ENCODE data around the gene DYSF.

DYSF gene

DNA sequence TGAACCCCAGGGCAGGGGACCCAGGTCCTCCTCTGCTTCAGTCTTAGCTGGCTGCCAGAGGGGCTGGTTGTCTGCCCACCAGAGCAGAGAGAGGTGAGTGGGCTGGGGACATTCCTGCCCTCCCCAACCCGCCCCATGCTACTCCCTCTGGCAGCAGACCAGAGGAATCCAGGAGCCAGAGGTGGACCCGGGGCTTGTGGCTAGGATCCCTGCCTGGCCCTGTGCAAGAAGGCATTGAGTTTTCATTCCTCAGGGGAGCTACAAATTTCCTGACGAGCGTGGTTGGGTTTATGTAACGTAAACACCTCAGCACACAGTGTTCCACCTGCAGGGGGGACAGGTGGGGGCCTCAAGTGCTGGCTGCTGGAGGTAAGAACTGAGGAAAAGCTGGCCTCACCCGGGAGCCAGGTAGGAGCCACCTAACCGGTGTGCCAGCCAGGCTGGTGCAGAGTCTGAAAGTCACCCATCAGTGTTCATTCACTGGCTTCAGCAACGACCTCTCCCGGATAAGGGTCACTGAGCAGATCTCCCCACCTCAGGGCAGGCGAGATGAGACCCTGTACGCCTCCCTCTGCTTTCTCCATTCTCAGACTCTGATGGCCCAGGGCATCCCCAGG is 246.8 kb downstream of the DYSF start:
- Histone ChIP-seq H3K27me3 (ENCODE audit: low read depth, low read length) (peaks cover 8% of the 10 kb centered on the region; the same call in 1 of the 2 replicates), H3K4me2 (ENCODE audit: low read length) (no peak overlapping the region), H3K9me3 (ENCODE audit: insufficient read depth, low read length) (no peaks in the 10 kb centered on the region), H3K4me3 (ENCODE audit: low read length) (no peak overlapping the region), H4K20me1 (ENCODE audit: insufficient read depth, low read length) (no peaks in the 10 kb centered on the region), H3K9ac (ENCODE audit: low read length) (no peak overlapping the region), H3K27ac (ENCODE audit: low read length) (no peak overlapping the region), H3K79me2 (ENCODE audit: low read length) (no peaks in the 10 kb centered on the region), H3K36me3 (replicated peaks; ENCODE audit: low read depth, low read length) (no peaks in the 10 kb centered on the region), H3K4me1 (ENCODE audit: low read length) (no peaks in the 10 kb centered on the region), H2AFZ (ENCODE audit: low read depth, low read length) (no peak overlapping the region)
- no peak for TF ChIP-seq EZH2phosphoT487 (IDR thresholded peaks at IDR 0.05; ENCODE audit: low read depth)
- TF ChIP-seq, protein P1, sequence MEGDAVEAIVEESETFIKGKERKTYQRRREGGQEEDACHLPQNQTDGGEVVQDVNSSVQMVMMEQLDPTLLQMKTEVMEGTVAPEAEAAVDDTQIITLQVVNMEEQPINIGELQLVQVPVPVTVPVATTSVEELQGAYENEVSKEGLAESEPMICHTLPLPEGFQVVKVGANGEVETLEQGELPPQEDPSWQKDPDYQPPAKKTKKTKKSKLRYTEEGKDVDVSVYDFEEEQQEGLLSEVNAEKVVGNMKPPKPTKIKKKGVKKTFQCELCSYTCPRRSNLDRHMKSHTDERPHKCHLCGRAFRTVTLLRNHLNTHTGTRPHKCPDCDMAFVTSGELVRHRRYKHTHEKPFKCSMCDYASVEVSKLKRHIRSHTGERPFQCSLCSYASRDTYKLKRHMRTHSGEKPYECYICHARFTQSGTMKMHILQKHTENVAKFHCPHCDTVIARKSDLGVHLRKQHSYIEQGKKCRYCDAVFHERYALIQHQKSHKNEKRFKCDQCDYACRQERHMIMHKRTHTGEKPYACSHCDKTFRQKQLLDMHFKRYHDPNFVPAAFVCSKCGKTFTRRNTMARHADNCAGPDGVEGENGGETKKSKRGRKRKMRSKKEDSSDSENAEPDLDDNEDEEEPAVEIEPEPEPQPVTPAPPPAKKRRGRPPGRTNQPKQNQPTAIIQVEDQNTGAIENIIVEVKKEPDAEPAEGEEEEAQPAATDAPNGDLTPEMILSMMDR (IDR thresholded peaks at IDR 0.05; ENCODE audit: low read depth, low read length), result no peak

DNA sequence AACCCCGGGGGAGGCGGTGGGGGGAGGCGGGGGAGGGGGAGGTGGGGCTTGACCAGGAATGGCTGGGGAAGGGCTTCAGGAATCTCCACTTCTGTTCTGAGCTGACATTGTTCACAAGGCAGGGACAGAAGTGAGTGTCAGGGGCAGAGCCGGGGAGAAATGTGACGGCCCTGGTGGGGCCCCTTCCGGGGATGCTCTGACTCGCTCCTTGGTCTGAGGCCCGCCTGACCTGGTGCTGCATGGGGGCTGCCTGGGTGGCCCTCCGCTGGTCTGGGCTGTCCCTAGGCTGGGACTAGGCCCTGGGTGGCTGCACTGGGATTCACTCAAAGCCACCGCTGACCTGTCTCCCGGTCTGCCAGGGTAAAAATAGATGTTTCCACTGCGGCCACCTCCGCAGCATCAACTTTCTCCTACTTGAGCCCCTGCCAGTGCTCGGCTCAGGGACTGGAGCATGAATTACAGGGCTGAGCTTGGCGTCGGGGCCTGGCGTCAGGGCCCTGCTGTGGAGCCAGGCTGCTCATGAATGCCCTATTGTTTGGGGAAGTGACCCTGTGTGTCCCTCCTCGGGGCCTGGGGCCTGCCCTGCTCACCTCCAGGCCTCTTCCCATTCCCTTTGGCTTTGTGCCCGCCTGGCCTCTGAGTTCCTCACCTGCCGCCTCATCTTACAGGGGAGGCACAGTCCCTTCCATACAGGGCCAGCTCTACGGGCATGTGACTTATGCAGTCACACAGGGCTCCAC is 247.5 kb downstream of the DYSF start:
- H3K27me3 ChIP-seq (ENCODE audit: low read depth, low read length), result peaks cover 8% of the 10 kb centered on the region; the same call in 1 of the 2 replicates
- H3K79me2 ChIP-seq (ENCODE audit: low read length), result no peaks in the 10 kb centered on the region
- no peak overlapping the region for H3K9ac ChIP-seq (ENCODE audit: low read length)
- H3K36me3 ChIP-seq (replicated peaks; ENCODE audit: low read depth, low read length), result no peaks in the 10 kb centered on the region
- H3K4me3 ChIP-seq (ENCODE audit: low read length), result no peak overlapping the region
- H2AFZ ChIP-seq (ENCODE audit: low read depth, low read length), result no peak overlapping the region
- no peak overlapping the region for H3K27ac ChIP-seq (ENCODE audit: low read length)
- no peak overlapping the region for H3K4me2 ChIP-seq (ENCODE audit: low read length)
- no peaks in the 10 kb centered on the region for H4K20me1 ChIP-seq (ENCODE audit: insufficient read depth, low read length)
- H3K9me3 ChIP-seq (ENCODE audit: insufficient read depth, low read length), result no peaks in the 10 kb centered on the region
- TF ChIP-seq, protein P1 (IDR thresholded peaks at IDR 0.05; ENCODE audit: low read depth, low read length), result no peak
- no peak for TF ChIP-seq EZH2phosphoT487 (IDR thresholded peaks at IDR 0.05; ENCODE audit: low read depth)
- H3K4me1 ChIP-seq (ENCODE audit: low read length), result no peaks in the 10 kb centered on the region

DNA sequence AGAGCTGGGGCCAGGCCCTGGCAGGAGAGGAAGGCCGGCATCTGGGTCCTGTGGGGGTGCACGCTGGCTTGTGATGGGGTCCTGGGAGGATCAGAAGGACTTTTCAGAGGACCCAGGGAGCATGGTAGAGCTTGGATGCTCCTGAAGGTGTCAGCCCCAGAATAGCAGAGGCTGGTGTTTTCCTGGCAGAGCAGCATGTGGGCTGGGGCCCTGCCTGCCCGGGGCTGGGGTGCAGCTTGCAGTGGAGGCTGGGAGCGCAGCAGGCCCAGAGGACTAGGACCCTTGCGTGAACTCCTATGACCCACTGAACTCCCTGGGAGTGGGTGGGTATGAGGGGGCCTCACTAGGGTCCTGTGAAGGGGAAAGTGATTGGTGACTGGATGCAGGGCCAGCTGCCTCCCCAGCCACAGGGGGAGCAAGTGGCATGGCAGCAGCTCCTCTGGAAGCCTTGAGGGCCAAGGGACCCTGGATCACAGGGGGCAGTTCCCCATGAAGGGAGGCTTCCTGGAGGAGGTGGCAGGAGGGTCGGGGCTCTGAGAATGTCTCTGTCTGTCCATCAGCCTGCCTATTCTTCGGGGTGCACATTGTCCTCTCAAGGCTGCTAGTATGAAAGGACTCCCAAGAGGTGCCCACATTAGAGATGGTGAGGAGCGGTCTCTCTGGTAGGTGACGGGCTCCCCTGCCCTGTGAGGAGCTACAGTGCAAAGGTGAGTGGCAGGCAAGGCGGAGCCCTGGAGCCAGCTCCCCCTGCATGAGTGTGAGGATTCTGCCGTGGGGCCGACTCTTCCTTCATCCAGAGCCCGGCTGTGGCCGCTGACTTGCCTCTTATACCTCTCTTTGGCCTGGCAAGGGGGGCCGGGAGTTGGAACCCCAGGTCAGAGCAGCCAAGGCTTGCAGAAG is 249.0 kb downstream of the DYSF start:
- no peak overlapping the region for H3K27ac ChIP-seq (ENCODE audit: low read length)
- H3K9ac ChIP-seq (ENCODE audit: low read length), result no peak overlapping the region
- no peaks in the 10 kb centered on the region for H3K79me2 ChIP-seq (ENCODE audit: low read length)
- H3K4me3 ChIP-seq (ENCODE audit: low read length), result no peak overlapping the region
- TF ChIP-seq, protein P1 (IDR thresholded peaks at IDR 0.05; ENCODE audit: low read depth, low read length), result no peak
- TF ChIP-seq EZH2phosphoT487 (IDR thresholded peaks at IDR 0.05; ENCODE audit: low read depth), result no peak
- no peak overlapping the region for H3K4me2 ChIP-seq (ENCODE audit: low read length)
- no peaks in the 10 kb centered on the region for H3K9me3 ChIP-seq (ENCODE audit: insufficient read depth, low read length)
- no peak overlapping the region for H2AFZ ChIP-seq (ENCODE audit: low read depth, low read length)
- H3K4me1 ChIP-seq (ENCODE audit: low read length), result no peaks in the 10 kb centered on the region
- no peaks in the 10 kb centered on the region for H4K20me1 ChIP-seq (ENCODE audit: insufficient read depth, low read length)
- H3K27me3 ChIP-seq (ENCODE audit: low read depth, low read length), result no peaks in the 10 kb centered on the region
- H3K36me3 ChIP-seq (replicated peaks; ENCODE audit: low read depth, low read length), result no peaks in the 10 kb centered on the region
